OCI-LY3 (cell line): ENCODE measurements around the gene FGD5.

Source experiments
- EZH2phosphoT487 ChIP-seq: fragments of 200-600 bp; shearing (Covaris generic); IDR thresholded peaks from 2 replicates; pipeline ENCODE4 v1.6.1; 2018; ENCODE audit warnings: antibody characterized with exemption, mixed run types, low read depth
- TF ChIP-seq, protein P1 (sequence below): fragments of 200-600, 300-600 bp; sonication (generic); IDR thresholded peaks from 2 replicates; pipeline ENCODE4 v1.5.1; 2014; ENCODE audit warnings: antibody characterized with exemption, low read length, low read depth

DNA sequence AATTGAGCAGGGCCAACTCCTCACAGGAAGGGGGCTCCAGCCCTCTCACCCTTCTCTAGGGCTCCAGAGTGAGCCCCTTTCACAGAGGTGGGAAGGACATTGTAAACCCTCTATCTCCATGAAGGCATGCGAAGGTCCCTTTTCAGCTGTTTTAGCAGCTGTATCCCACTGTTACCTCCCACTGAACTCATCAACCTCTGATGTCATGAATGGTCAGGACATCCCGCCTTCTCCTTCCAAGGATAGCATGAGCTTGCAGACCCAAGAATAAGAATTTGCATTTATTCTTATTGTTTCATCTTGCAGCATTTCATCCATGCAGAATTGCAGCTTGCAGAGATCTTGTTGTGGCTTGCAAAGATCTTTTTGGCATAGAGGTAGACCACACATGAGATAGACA lies 24.3 kb upstream of the FGD5 start:
- TF ChIP-seq, protein P1, sequence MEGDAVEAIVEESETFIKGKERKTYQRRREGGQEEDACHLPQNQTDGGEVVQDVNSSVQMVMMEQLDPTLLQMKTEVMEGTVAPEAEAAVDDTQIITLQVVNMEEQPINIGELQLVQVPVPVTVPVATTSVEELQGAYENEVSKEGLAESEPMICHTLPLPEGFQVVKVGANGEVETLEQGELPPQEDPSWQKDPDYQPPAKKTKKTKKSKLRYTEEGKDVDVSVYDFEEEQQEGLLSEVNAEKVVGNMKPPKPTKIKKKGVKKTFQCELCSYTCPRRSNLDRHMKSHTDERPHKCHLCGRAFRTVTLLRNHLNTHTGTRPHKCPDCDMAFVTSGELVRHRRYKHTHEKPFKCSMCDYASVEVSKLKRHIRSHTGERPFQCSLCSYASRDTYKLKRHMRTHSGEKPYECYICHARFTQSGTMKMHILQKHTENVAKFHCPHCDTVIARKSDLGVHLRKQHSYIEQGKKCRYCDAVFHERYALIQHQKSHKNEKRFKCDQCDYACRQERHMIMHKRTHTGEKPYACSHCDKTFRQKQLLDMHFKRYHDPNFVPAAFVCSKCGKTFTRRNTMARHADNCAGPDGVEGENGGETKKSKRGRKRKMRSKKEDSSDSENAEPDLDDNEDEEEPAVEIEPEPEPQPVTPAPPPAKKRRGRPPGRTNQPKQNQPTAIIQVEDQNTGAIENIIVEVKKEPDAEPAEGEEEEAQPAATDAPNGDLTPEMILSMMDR: no peak
- TF ChIP-seq EZH2phosphoT487: no peak
